ENCODE data around the gene ALOX12. TPM values are rescaled to one million over a fixed set of nuclear protein-coding genes. Genes with fewer than 3 reads are reported as not detected.
A peak's percentile ranks its signal among the peaks of the same experiment; 100 is the strongest.

The ALOX12 gene
- polyA plus RNA-seq, 2 donors: 54.4 to 66.5 TPM

GRCh38 chr17:7011415-7011814 lies 15.6 kb downstream of the ALOX12 start:
- Histone ChIP-seq H3K27ac (ENCODE audit: low read depth in 2 of 2, low read length in 1 of 2) (no peak overlapping the region), H3K4me1 (ENCODE audit: control insufficient read depth in 2 of 2, insufficient read depth in 2 of 2, low read length in 1 of 2) (peaks cover 0 to 6% of the 10 kb centered on the region in 2 donors), H3K4me3 (ENCODE audit: low read depth in 1 of 2, low read length in 2 of 2) (peak overlapping the region; percentile 70 to 71), H3K9me3 (ENCODE audit: control insufficient read depth in 2 of 2, insufficient read depth in 1 of 2, low read depth in 1 of 2, low read length in 1 of 2) (no peaks in the 10 kb centered on the region), H3K27me3 (ENCODE audit: control insufficient read depth in 1 of 2, insufficient read depth in 2 of 2, low read length in 2 of 2) (no peaks in the 10 kb centered on the region), H3K36me3 (ENCODE audit: control insufficient read depth in 2 of 2, insufficient read depth in 2 of 2, low read length in 1 of 2) (peaks cover 2 to 8% of the 10 kb centered on the region in 2 donors)
- WGBS, 2 donors: 32 to 34% methylated on average over 14 of the region's 14 CpGs

GRCh38 chr17:7011942-7012254 lies 16.0 kb downstream of the ALOX12 start:
- peaks cover 0 to 6% of the 10 kb centered on the region in 2 donors for H3K4me1 ChIP-seq (ENCODE audit: control insufficient read depth in 2 of 2, insufficient read depth in 2 of 2, low read length in 1 of 2)

GRCh38 chr17:7014261-7014994 lies 18.6 kb downstream of the ALOX12 start:
- Histone ChIP-seq H3K4me1 (ENCODE audit: control insufficient read depth in 2 of 2, insufficient read depth in 2 of 2, low read length in 1 of 2) (peaks cover 3 to 9% of the 10 kb centered on the region in 2 donors), H3K27ac (ENCODE audit: low read depth in 2 of 2, low read length in 1 of 2) (peak overlapping the region; percentile 98 to 99), H3K4me3 (ENCODE audit: low read depth in 1 of 2, low read length in 2 of 2) (peak overlapping the region; percentile 59 to 70), H3K27me3 (ENCODE audit: control insufficient read depth in 1 of 2, insufficient read depth in 2 of 2, low read length in 2 of 2) (no peaks in the 10 kb centered on the region), H3K9me3 (ENCODE audit: control insufficient read depth in 2 of 2, insufficient read depth in 1 of 2, low read depth in 1 of 2, low read length in 1 of 2) (no peaks in the 10 kb centered on the region), H3K36me3 (ENCODE audit: control insufficient read depth in 2 of 2, insufficient read depth in 2 of 2, low read length in 1 of 2) (peaks cover 0 to 6% of the 10 kb centered on the region in 2 donors)
- WGBS, 2 donors: 0 to 1% methylated on average over 58 to 75 of the region's 75 CpGs

More at GRCh38 chr17:7011942-7012254, 16.0 kb downstream of the ALOX12 start:
- peak overlapping the region; percentile 98 to 99 for H3K27ac ChIP-seq (ENCODE audit: low read depth in 2 of 2, low read length in 1 of 2)
- H3K27me3 ChIP-seq (ENCODE audit: control insufficient read depth in 1 of 2, insufficient read depth in 2 of 2, low read length in 2 of 2): no peaks in the 10 kb centered on the region
- 0 to 2% methylated on average over 6 of the region's 6 CpGs for WGBS, 2 donors
- H3K4me3 ChIP-seq (ENCODE audit: low read depth in 1 of 2, low read length in 2 of 2): peak overlapping the region; percentile 70 to 71
- no peaks in the 10 kb centered on the region for H3K9me3 ChIP-seq (ENCODE audit: control insufficient read depth in 2 of 2, insufficient read depth in 1 of 2, low read depth in 1 of 2, low read length in 1 of 2)
- H3K36me3 ChIP-seq (ENCODE audit: control insufficient read depth in 2 of 2, insufficient read depth in 2 of 2, low read length in 1 of 2): peaks cover 1 to 8% of the 10 kb centered on the region in 2 donors

GRCh38 chr17:7014995-7015958 lies 19.4 kb downstream of the ALOX12 start:
- Histone ChIP-seq H3K27me3 (ENCODE audit: control insufficient read depth in 1 of 2, insufficient read depth in 2 of 2, low read length in 2 of 2) (no peaks in the 10 kb centered on the region), H3K4me3 (ENCODE audit: low read depth in 1 of 2, low read length in 2 of 2) (peak overlapping the region; percentile 59 to 70), H3K36me3 (ENCODE audit: control insufficient read depth in 2 of 2, insufficient read depth in 2 of 2, low read length in 1 of 2) (no peaks in the 10 kb centered on the region), H3K9me3 (ENCODE audit: control insufficient read depth in 2 of 2, insufficient read depth in 1 of 2, low read depth in 1 of 2, low read length in 1 of 2) (no peaks in the 10 kb centered on the region), H3K4me1 (ENCODE audit: control insufficient read depth in 2 of 2, insufficient read depth in 2 of 2, low read length in 1 of 2) (peaks cover 3 to 4% of the 10 kb centered on the region in 2 donors), H3K27ac (ENCODE audit: low read depth in 2 of 2, low read length in 1 of 2) (peak overlapping the region; percentile 98 to 99)
- 11 to 15% methylated on average over 43 to 56 of the region's 56 CpGs for WGBS, 2 donors

GRCh38 chr17:7016418-7016817 lies 20.6 kb downstream of the ALOX12 start:
- Histone ChIP-seq H3K27ac (ENCODE audit: low read depth in 2 of 2, low read length in 1 of 2) (no peak overlapping the region), H3K4me3 (ENCODE audit: low read depth in 1 of 2, low read length in 2 of 2) (no peak overlapping the region), H3K9me3 (ENCODE audit: control insufficient read depth in 2 of 2, insufficient read depth in 1 of 2, low read depth in 1 of 2, low read length in 1 of 2) (no peaks in the 10 kb centered on the region), H3K27me3 (ENCODE audit: control insufficient read depth in 1 of 2, insufficient read depth in 2 of 2, low read length in 2 of 2) (no peaks in the 10 kb centered on the region), H3K4me1 (ENCODE audit: control insufficient read depth in 2 of 2, insufficient read depth in 2 of 2, low read length in 1 of 2) (peaks cover 3 to 4% of the 10 kb centered on the region in 2 donors), H3K36me3 (ENCODE audit: control insufficient read depth in 2 of 2, insufficient read depth in 2 of 2, low read length in 1 of 2) (no peaks in the 10 kb centered on the region)
- WGBS, 2 donors: 88 to 90% methylated on average over 3 of the region's 3 CpGs

- Histone ChIP-seq H3K4me1 (ENCODE audit: control insufficient read depth in 2 of 2, insufficient read depth in 2 of 2, low read length in 1 of 2) (peaks cover 3 to 4% of the 10 kb centered on the region in 2 donors), H3K27me3 (ENCODE audit: control insufficient read depth in 1 of 2, insufficient read depth in 2 of 2, low read length in 2 of 2) (no peaks in the 10 kb centered on the region), H3K36me3 (ENCODE audit: control insufficient read depth in 2 of 2, insufficient read depth in 2 of 2, low read length in 1 of 2) (no peaks in the 10 kb centered on the region), H3K9me3 (ENCODE audit: control insufficient read depth in 2 of 2, insufficient read depth in 1 of 2, low read depth in 1 of 2, low read length in 1 of 2) (no peaks in the 10 kb centered on the region), H3K27ac (ENCODE audit: low read depth in 2 of 2, low read length in 1 of 2) (peak overlapping the region; percentile 15 to 72), H3K4me3 (ENCODE audit: low read depth in 1 of 2, low read length in 2 of 2) (no peak overlapping the region)
- WGBS, 2 donors: 83 to 85% methylated on average over 20 of the region's 20 CpGs
Observed at GRCh38 chr17:7016886-7017826, 21.3 kb downstream of the ALOX12 start.

GRCh38 chr17:7017827-7018200 lies 22.0 kb downstream of the ALOX12 start:
- no peaks in the 10 kb centered on the region for H3K9me3 ChIP-seq (ENCODE audit: control insufficient read depth in 2 of 2, insufficient read depth in 1 of 2, low read depth in 1 of 2, low read length in 1 of 2)
- 68 to 75% methylated on average over 12 of the region's 12 CpGs for WGBS, 2 donors
- no peaks in the 10 kb centered on the region for H3K27me3 ChIP-seq (ENCODE audit: control insufficient read depth in 1 of 2, insufficient read depth in 2 of 2, low read length in 2 of 2)
- H3K36me3 ChIP-seq (ENCODE audit: control insufficient read depth in 2 of 2, insufficient read depth in 2 of 2, low read length in 1 of 2): no peaks in the 10 kb centered on the region
- peak overlapping the region; percentile 72 to 73 for H3K27ac ChIP-seq (ENCODE audit: low read depth in 2 of 2, low read length in 1 of 2)
- no peak overlapping the region for H3K4me3 ChIP-seq (ENCODE audit: low read depth in 1 of 2, low read length in 2 of 2)
- H3K4me1 ChIP-seq (ENCODE audit: control insufficient read depth in 2 of 2, insufficient read depth in 2 of 2, low read length in 1 of 2): peaks cover 3 to 8% of the 10 kb centered on the region in 2 donors

GRCh38 chr17:7018331-7018964 lies 22.6 kb downstream of the ALOX12 start:
- Histone ChIP-seq H3K27ac (ENCODE audit: low read depth in 2 of 2, low read length in 1 of 2) (peak overlapping the region; percentile 72 to 73), H3K4me1 (ENCODE audit: control insufficient read depth in 2 of 2, insufficient read depth in 2 of 2, low read length in 1 of 2) (peaks cover 3 to 13% of the 10 kb centered on the region in 2 donors), H3K4me3 (ENCODE audit: low read depth in 1 of 2, low read length in 2 of 2) (peak overlapping the region; percentile 58 to 70), H3K36me3 (ENCODE audit: control insufficient read depth in 2 of 2, insufficient read depth in 2 of 2, low read length in 1 of 2) (no peaks in the 10 kb centered on the region), H3K27me3 (ENCODE audit: control insufficient read depth in 1 of 2, insufficient read depth in 2 of 2, low read length in 2 of 2) (no peaks in the 10 kb centered on the region), H3K9me3 (ENCODE audit: control insufficient read depth in 2 of 2, insufficient read depth in 1 of 2, low read depth in 1 of 2, low read length in 1 of 2) (no peaks in the 10 kb centered on the region)
- WGBS, 2 donors: 72 to 77% methylated on average over 10 of the region's 10 CpGs
